ENCODE data around the gene GRM7.

Gene GRM7

GRCh38 chr3:7038394-7038793 lies 177.5 kb downstream of the GRM7 start:
- no peak for DNase-seq (ENCODE audit: low read depth)
- no peak overlapping the region for H3K4me3 ChIP-seq (ENCODE audit: control insufficient read depth, low read depth, low read length)
- TF ChIP-seq, protein P1, sequence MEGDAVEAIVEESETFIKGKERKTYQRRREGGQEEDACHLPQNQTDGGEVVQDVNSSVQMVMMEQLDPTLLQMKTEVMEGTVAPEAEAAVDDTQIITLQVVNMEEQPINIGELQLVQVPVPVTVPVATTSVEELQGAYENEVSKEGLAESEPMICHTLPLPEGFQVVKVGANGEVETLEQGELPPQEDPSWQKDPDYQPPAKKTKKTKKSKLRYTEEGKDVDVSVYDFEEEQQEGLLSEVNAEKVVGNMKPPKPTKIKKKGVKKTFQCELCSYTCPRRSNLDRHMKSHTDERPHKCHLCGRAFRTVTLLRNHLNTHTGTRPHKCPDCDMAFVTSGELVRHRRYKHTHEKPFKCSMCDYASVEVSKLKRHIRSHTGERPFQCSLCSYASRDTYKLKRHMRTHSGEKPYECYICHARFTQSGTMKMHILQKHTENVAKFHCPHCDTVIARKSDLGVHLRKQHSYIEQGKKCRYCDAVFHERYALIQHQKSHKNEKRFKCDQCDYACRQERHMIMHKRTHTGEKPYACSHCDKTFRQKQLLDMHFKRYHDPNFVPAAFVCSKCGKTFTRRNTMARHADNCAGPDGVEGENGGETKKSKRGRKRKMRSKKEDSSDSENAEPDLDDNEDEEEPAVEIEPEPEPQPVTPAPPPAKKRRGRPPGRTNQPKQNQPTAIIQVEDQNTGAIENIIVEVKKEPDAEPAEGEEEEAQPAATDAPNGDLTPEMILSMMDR (IDR thresholded peaks at IDR 0.05; ENCODE audit: control insufficient read depth, insufficient read depth, low read depth, low read length, missing control alignments), result no peak

DNA sequence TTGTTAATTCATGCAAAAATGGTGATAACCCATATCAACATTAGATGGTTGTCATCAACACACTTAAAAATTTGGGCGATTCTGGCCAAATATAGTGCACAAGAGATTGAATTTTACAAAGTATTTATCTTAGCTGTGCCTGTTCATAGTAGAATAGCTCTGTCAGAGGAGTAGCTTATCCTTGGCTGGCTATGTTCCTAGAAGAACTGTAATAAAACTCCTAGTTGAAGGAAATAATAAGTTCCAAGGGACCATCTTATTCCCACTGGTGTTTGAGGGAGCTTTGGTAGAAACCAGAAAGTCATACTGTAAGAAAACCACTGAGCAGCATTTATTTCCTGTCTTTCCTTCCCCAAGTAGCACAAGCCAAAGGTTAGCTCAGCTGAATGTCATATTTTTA lies 201.8 kb downstream of the GRM7 start:
- no peak for DNase-seq (ENCODE audit: low read depth)
- H3K4me3 ChIP-seq (ENCODE audit: control insufficient read depth, low read depth, low read length), result no peak overlapping the region
- TF ChIP-seq, protein P1 (IDR thresholded peaks at IDR 0.05; ENCODE audit: control insufficient read depth, insufficient read depth, low read depth, low read length, missing control alignments), result no peak

- TF ChIP-seq, protein P1 (IDR thresholded peaks at IDR 0.05; ENCODE audit: control insufficient read depth, insufficient read depth, low read depth, low read length, missing control alignments), result no peak
- H3K4me3 ChIP-seq (ENCODE audit: control insufficient read depth, low read depth, low read length), result no peak overlapping the region
- no peak for DNase-seq (ENCODE audit: low read depth)
These were observed 209.5 kb downstream of the GRM7 start for GRCh38 chr3:7070461-7070860.

DNA sequence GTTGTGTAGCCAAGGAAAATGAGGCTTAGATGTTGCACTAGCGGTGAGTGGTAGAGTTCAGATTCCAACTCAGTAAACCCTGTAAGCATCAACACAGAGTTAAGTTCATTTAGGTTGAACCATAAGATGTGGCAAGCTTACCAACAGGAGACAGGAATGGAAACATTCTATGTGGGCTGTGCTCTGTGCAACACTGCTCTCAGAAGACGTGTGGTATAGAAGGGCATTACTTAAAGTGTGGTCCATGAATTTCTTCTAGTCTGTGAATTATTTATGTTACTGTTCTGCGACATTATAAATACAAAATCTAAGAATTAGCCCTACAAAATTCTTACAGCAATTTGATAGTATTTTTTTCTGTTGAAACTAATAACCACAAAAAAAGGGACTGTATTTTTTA lies 213.3 kb downstream of the GRM7 start:
- TF ChIP-seq, protein P1 (IDR thresholded peaks at IDR 0.05; ENCODE audit: control insufficient read depth, insufficient read depth, low read depth, low read length, missing control alignments), result no peak

GRCh38 chr3:7075117-7075516 lies 214.2 kb downstream of the GRM7 start:
- TF ChIP-seq, protein P1 (IDR thresholded peaks at IDR 0.05; ENCODE audit: control insufficient read depth, insufficient read depth, low read depth, low read length, missing control alignments), result no peak

More for the DNA sequence above, 213.3 kb downstream of the GRM7 start:
- DNase-seq (ENCODE audit: low read depth), result no peak
- H3K4me3 ChIP-seq (ENCODE audit: control insufficient read depth, low read depth, low read length), result no peak overlapping the region

GRCh38 chr3:7075901-7076300 lies 215.0 kb downstream of the GRM7 start:
- DNase-seq (ENCODE audit: low read depth), result no peak
- TF ChIP-seq, protein P1 (IDR thresholded peaks at IDR 0.05; ENCODE audit: control insufficient read depth, insufficient read depth, low read depth, low read length, missing control alignments), result no peak

More at GRCh38 chr3:7075117-7075516, 214.2 kb downstream of the GRM7 start:
- no peak for DNase-seq (ENCODE audit: low read depth)
- H3K4me3 ChIP-seq (ENCODE audit: control insufficient read depth, low read depth, low read length), result no peak overlapping the region

GRCh38 chr3:7082244-7082643 lies 221.3 kb downstream of the GRM7 start:
- H3K4me3 ChIP-seq (ENCODE audit: control insufficient read depth, low read depth, low read length), result no peak overlapping the region
- TF ChIP-seq, protein P1 (IDR thresholded peaks at IDR 0.05; ENCODE audit: control insufficient read depth, insufficient read depth, low read depth, low read length, missing control alignments), result no peak
- DNase-seq (ENCODE audit: low read depth), result no peak

More at GRCh38 chr3:7075901-7076300, 215.0 kb downstream of the GRM7 start:
- no peak overlapping the region for H3K4me3 ChIP-seq (ENCODE audit: control insufficient read depth, low read depth, low read length)
